Measurements from ENCODE around the gene GJE1. TPM values are rescaled to one million over a fixed set of nuclear protein-coding genes. Genes with fewer than 3 reads are reported as not detected.
A peak's percentile ranks its signal among the peaks of the same experiment; 100 is the strongest.

The GJE1 gene
- total and polyA plus RNA-seq, 10 of the 15 experiments (the other 5 are each of a cell fraction or from before 2014, with no cell fraction given), result not detected

GRCh38 chr6:142146828-142147662 is 14.3 kb downstream of the GJE1 start, which contains the start of the genes NMBR and VTA1 (continued):
- TF ChIP-seq ATF2 (IDR thresholded peaks at IDR 0.05; ENCODE audit: low read length) (peak; percentile 59; the same call in 1 of the 2 replicates), MAX (IDR thresholded peaks at IDR 0.05; ENCODE audit: low read depth, low read length) (peak; percentile 81; the same call in 1 of the 2 replicates), NR2F1 (conservative IDR thresholded peaks at IDR 0.05) (peak; percentile 96), TCF3 (IDR thresholded peaks at IDR 0.05; ENCODE audit: borderline replicate concordance, insufficient read depth, low read depth, low read length) (no peak), TBL1XR1 (IDR thresholded peaks at IDR 0.05; ENCODE audit: low read depth, low read length) (peak; percentile 37; the same call in 1 of the 2 replicates), HDGF (IDR thresholded peaks at IDR 0.05) (peak; percentile 83; the same call in 1 of the 2 replicates), ZBTB33 (IDR thresholded peaks at IDR 0.05) (no peak), SKIL (IDR thresholded peaks at IDR 0.05; ENCODE audit: low read depth, poor library complexity, severe bottlenecking) (peak; percentile 81), NR2C1 (IDR thresholded peaks at IDR 0.05) (peak; percentile 75), ZNF24 (IDR thresholded peaks at IDR 0.05) (0 out of 2 replicates have a peak, but pooled peaks have one; percentile 42), SMARCA5 (IDR thresholded peaks at IDR 0.05) (peak; percentile 90), RB1 (IDR thresholded peaks at IDR 0.05; ENCODE audit: borderline replicate concordance) (peak; percentile 76; the same call in 1 of the 2 replicates), PRDM15 (CRISPR knock-in tag; IDR thresholded peaks at IDR 0.05) (no peak), WRNIP1 (IDR thresholded peaks at IDR 0.05; ENCODE audit: borderline replicate concordance, low read depth, low read length) (0 out of 2 replicates have a peak, but pooled peaks have one; percentile 67), KLF5 (IDR thresholded peaks at IDR 0.05; ENCODE audit: partially characterized antibody) (peak; percentile 79), E2F8 (IDR thresholded peaks at IDR 0.05; ENCODE audit: low read depth, partially characterized antibody) (peak; percentile 69)
